ENCODE results near the gene KIF26B.

Gene KIF26B

DNA sequence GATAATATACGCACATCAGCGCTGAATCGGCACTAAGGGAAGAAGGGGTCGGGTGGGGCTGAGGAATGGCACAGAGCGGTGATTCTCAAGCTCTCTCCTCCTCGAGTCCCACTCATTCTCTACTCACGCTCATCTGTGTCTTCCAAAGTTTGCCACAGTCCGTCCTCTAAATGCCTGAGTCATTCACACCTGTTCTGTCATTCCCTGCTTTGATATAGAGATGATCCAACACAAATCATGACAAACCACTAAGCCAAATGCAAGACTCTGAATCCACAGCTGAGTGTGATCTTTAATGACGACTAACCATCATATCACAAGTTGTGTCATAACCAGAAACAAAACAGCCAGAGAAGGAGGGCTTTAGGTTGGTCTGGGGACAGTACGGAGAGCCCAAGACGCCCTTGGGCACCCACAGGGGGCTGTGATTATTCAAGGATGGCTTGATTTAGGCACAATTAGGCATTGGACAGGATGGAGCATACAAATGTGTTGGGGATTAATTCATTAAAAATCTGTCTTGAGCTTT lies 501.5 kb downstream of the KIF26B start:
- in situ Hi-C loops (cut with HindIII; ENCODE audit: low sequenced_read_pairs): no loop called here
- DNase-seq (ENCODE audit: low read depth): no peak
- no peak for TF ChIP-seq CTCF (IDR thresholded peaks at IDR 0.05; ENCODE audit: low read depth, low read length, missing control alignments)
- no peak overlapping the region for H3K4me3 ChIP-seq (ENCODE audit: low read depth, low read length)

GRCh38 chr1:245657371-245657770 lies 502.6 kb downstream of the KIF26B start:
- in situ Hi-C loops (cut with HindIII; ENCODE audit: low sequenced_read_pairs): no loop called here
- no peak for TF ChIP-seq CTCF (IDR thresholded peaks at IDR 0.05; ENCODE audit: low read depth, low read length, missing control alignments)
- no peak overlapping the region for H3K4me3 ChIP-seq (ENCODE audit: low read depth, low read length)
- no peak for DNase-seq (ENCODE audit: low read depth)

- DNase-seq (ENCODE audit: low read depth): no peak
- in situ Hi-C loops (cut with HindIII; ENCODE audit: low sequenced_read_pairs): no loop called here
- no peak overlapping the region for H3K4me3 ChIP-seq (ENCODE audit: low read depth, low read length)
- TF ChIP-seq CTCF (IDR thresholded peaks at IDR 0.05; ENCODE audit: low read depth, low read length, missing control alignments): no peak
Measured at GRCh38 chr1:245663373-245663772, 508.6 kb downstream of the KIF26B start.

GRCh38 chr1:245663841-245664240 lies 509.1 kb downstream of the KIF26B start:
- no peak for TF ChIP-seq CTCF (IDR thresholded peaks at IDR 0.05; ENCODE audit: low read depth, low read length, missing control alignments)
- H3K4me3 ChIP-seq (ENCODE audit: low read depth, low read length): no peak overlapping the region
- in situ Hi-C loops (cut with HindIII; ENCODE audit: low sequenced_read_pairs): no loop called here
- DNase-seq (ENCODE audit: low read depth): no peak

- DNase-seq (ENCODE audit: low read depth): no peak
- in situ Hi-C loops (cut with HindIII; ENCODE audit: low sequenced_read_pairs): no loop called here
- no peak for TF ChIP-seq CTCF (IDR thresholded peaks at IDR 0.05; ENCODE audit: low read depth, low read length, missing control alignments)
- no peak overlapping the region for H3K4me3 ChIP-seq (ENCODE audit: low read depth, low read length)
Measured at GRCh38 chr1:245666412-245666811, 511.6 kb downstream of the KIF26B start.

GRCh38 chr1:245671349-245671748 lies 516.6 kb downstream of the KIF26B start:
- in situ Hi-C loops (cut with HindIII; ENCODE audit: low sequenced_read_pairs): no loop called here
- TF ChIP-seq CTCF (IDR thresholded peaks at IDR 0.05; ENCODE audit: low read depth, low read length, missing control alignments): no peak
- no peak for DNase-seq (ENCODE audit: low read depth)
- no peak overlapping the region for H3K4me3 ChIP-seq (ENCODE audit: low read depth, low read length)

All from astrocyte of the cerebellum (primary cell).